Measurements from ENCODE around the gene RASD1.

Gene RASD1, protein sequence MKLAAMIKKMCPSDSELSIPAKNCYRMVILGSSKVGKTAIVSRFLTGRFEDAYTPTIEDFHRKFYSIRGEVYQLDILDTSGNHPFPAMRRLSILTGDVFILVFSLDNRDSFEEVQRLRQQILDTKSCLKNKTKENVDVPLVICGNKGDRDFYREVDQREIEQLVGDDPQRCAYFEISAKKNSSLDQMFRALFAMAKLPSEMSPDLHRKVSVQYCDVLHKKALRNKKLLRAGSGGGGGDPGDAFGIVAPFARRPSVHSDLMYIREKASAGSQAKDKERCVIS

DNA sequence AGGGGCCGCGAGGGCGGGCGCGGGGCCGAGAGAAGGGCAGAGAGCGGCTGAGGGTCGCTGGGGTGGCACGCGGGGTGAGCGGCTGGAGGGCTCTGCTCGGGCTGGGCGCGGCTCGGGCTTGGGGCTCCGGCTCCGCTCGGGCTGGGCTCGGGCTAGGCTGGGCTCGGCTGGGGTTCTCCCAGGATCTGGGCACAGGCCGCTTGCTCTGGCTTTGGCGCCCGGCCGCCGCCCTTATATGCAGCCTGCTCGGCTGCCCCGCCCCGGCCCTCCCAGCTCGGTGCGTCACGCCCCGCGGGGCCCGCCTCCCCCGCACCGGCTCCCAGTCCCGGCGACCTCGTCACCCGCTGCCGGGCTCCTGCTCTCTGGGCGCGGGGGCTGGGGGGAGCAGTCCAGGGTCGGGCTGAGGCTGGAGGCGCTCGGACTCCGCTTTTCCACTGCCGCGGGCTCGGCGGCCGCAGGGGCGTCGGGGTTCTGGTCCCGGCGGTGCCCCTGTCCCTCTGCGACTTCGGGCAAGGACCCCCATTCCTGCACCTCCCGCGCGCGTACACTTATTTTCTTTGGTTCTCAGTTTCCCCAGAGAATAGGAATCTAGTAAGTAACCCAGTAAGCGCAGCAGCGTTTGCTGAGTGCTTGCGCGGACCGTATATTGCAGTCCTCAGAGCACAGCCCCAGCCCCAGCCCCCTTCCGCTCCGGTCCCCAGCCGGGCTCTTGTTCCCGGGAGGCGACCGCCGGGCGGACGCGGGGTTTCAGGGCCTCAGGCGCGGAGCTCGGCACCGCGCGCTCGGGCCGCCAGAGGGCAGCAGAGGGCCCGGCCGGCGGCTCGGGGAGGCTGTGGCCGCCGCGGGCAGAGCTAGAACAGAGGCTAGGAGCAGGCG lies at the start of gene RASD1:
TSS of gene RASD1 (minus strand) at position 207 of the 876 bp plus-strand sequence. CDS start 214 bp downstream, outside the sequence.
- peak; percentile 57 to 79 (median 62) for DNase-seq (ENCODE audit: low read depth in 4 of 4, low spot score in 1 of 4)

DNA sequence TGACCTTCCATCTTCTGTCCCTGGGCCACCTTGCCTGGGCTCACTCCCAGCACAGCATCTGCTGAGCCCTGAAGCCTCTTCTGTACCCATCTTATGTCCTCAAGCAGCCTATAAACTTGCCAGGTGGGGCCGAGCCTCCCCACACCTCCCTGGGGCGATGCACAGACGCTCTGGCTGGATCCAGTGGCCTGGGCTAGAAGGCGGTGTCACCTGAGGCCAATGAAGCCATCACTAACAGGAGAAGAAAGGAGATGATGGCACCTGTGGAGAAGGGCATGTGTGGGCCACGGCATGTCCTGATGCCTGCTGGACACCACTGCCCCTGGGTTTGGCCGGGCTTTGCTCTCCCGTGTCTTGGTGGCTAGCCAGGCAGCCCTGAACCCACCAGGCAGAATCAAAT lies 49.8 kb upstream of the RASD1 start:
- DNase-seq (ENCODE audit: low read depth in 4 of 4, low spot score in 1 of 4): no peak

DNA sequence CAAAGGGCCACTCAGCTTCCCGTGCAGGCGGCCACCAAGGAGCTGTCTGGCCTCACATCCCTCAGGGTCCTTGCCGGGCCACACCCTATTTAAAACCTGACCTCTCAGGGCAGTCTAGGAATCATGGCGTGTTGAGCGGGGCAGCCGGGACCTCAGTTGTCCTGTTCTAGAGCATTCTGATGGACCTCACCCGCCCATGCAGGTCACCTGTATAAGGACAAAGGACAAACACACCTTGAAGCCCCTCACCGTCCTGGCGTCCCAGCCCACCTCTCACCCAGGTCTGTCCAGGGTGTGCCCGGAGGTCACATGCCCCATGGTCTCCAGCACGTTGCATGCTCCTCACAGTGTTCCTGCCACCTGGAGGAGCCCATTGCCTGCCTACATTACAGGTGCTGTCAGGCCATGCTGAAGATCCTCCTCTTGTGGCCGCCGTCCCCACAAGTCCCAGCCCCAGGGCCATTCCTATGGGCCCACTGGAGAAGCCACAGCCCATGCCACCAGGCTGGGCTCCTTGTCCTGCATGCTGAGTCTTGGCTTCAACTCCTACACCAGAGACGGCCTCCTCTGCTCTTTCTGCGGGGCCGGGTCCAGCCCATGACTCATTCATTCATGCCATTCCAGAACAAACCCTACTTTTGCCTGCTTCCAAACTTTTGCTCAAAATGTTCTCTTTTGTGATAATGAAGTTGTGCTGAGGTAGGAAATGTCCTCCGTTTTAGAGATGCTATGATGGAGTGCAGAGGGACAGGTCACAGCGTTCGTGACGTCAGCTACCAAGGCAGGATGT lies 49.0 kb upstream of the RASD1 start:
- DNase-seq (ENCODE audit: low read depth in 4 of 4, low spot score in 1 of 4): no peak

DNA sequence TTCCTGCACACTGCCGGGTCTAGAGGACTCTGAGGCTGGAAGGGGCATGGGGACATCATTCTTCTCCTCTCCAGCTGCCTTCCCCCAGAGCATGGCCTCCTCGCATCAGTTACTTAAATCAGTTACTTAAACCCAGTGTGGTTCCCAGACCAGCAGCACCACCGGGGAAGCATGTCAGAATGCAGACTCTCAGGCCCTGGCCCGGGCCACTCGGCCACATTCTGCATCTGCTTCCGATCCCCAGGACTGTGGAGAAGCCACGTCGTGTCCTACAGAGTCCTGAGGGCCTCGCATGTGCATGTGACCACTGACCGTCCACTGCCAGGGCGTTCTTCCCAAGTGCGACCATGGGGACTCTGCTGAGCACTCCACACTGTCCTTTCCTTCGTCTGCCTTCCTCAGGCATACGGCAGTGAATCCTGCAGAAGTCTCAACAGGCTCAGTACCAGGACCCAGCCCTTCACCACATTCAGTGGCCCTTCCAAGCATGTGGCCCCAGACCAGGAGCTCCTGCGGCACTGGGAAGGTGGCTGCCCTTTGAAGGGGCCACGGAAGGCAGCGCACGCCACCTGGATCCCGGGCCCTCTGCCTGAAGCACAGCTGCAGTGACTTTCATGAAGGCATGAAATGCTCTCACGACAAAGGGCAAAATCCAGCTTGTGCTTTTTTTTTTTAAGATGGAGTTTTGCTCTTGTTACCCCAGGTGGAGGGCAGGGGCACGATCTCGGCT lies 46.9 kb upstream of the RASD1 start:
- no peak for DNase-seq (ENCODE audit: low read depth in 4 of 4, low spot score in 1 of 4)

DNA sequence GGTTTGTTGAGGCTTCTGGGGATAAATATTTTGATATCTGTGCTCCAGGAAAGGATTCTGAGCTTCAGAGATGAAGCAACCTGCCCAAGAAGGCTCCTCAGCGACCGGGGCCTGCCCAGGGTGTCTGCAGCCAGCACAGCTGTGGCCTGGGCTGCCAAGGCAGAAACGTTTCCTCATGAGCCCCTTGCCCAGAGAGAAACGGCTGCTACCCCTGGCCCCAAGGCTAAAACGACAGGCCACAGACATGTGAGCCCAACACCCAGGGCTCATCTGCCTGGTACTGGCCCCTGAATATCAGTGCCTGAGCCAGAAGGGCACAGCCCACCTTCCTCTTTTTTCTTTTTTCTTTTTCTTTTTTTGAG lies 45.4 kb upstream of the RASD1 start:
- DNase-seq (ENCODE audit: low read depth in 4 of 4, low spot score in 1 of 4): no peak

DNA sequence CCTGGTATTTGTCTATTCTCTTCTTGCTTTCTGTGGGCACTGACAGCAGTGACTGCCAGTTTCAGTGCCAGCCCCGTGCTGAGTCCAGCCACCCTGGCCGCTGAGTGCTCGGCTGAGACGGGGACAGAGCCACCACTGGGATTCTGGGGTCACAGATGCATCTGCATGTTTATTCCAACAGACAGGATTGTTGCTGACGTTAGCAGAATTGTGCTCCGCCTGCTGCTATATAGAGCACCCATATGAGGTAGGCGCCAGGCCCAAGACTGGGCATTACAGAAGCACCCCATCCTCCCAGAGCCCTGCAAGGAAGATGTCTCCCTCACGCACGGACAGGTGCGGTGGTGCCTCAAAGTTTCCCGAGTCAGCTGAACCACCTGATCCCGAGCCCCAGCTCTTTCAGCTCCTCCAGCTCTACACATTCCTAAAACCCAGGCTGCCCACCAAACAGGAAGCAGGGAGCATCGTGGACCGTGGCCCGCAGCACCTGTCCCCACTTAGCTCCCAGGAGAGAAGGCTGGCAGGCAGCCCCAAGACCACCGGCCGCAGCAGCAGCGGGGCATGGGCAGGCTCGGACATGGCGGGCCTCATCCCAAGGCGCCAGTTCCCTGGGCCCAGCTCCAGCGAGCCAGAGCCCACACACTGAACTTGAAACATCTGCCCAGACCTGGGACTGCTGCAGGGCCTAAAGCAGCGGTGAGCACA lies 44.9 kb upstream of the RASD1 start:
- DNase-seq (ENCODE audit: low read depth in 4 of 4, low spot score in 1 of 4): no peak

DNA sequence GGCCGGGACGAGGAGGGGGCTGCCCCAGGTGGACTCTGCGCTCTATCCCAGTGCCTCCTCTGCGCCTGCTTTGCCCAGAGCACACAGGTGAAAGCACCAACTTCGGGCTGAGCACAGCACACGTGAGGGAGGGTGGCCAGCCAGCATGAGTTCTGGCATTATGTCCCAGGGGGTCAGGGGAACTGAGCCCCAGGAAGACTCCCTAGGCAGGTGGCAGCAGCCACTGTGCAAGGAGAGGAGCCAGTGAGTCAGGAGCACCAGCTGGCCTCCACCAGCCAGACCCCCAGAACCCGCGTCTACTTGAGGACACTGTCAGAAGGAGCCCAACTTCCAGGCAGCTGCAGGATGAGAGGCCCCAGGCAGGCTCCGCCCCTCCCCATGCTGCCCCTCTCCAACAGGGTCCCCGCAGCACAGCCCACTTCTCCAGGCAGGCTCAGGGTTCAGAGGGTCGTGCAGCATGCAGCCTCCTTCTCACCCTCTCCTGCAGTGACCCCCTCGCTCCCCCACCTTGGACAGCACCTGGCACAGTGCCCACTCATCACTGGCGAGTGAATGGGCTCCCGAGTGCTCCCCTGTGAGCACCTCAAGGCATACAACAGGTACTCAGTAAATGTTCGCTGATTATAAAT lies 44.2 kb upstream of the RASD1 start:
- no peak for DNase-seq (ENCODE audit: low read depth in 4 of 4, low spot score in 1 of 4)

DNA sequence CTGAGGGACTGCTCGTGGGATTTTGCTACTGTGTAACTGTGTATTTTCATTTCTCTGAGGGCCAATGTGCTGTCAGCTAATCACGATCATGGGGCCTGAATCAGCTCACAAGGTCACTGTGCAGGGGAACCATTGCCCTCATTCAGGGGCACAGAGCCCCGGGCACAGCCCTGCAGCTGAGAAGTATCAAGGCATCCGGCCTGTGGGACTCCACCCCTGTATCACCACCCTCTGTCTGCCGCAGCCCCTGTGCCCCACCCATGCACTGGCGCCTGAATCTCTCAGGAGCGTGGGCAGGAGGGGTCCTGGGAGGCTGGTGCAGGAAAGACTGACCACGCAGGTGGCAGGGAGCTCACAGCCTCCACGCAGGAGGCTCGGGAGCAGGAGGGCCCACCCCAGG lies 43.4 kb upstream of the RASD1 start:
- no peak for DNase-seq (ENCODE audit: low read depth in 4 of 4, low spot score in 1 of 4)

DNA sequence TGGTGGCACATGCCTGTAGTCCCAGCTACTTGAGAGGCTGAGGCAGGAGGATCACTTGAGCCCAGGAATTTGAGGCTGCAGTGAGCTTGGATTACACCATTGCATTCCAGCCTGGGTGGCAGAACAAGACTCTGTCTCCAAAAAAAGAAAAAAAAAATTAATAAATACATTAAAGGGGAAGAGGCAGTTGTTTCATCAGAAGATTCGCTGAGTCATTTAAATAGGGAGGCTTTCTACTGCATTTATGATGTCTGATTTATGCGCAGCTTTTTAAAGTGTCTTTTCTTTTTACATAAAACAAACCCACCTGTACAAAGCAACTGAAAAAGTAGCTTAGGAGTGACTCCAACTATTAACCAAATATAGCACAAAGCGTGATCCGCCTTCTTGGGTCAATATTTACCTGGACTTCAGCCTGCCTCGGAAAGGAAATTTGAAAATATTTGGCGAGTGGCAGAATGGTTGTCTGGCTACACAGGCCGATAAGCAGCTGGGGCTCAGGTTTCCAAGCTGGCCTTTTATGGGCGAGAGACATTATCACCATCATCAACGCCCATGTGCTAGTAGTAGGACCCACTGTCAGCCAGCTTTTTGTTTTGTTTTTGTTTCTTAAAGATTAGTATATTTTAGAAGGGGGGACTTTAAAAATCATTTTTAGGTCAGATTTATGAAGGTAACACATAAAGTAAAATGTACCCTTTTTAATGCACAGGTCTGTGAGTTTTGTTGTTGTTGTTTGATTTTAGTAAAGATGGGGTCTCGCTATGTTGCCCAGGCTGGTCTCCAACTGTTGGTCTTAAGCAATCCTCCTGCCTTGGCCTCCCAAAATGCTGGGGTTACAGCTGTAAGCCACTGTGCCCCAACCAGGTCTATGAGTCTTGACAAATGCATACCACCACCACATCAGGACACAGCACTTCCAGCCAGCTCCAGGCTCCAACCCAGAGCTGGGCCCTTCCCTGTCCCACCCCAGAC lies 42.5 kb upstream of the RASD1 start:
- DNase-seq (ENCODE audit: low read depth in 4 of 4, low spot score in 1 of 4): no peak

DNA sequence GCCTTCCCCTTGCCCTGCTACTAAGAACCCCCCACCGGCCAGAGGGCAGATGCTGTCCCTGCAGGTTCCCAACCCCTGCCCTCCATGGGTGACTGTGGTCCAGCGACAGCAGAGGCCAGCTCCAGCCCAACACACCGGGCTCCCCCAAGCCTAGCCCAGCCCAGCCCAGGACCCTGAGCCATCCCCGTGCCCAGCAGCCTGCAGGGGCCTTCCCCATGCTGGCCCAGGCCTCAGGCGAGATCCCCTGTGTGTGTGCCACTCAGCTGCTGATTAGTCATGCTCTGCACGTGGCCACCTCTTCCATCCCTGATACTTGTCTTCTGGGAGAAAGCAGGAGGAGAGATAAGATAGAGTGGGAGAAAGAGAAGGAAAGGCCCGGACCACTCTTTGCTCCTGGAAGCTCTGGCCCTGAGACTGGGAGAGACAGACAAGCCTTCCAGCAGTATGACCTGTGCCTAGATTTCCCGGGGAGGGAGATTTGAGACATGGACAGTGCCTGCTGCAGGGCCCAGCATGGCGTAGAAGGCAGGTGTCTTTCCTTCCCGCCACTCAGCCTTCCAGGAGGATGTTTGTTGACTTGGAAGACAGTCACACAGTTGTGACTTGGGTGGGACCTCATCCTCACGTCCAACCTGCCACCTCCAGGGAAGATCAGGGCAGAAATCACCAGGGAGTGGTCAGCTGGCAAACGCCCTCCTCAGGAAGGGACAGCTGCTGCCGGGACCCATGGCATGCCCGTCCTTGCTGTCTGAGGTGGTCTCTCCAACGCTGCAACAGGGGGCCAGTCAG lies 41.3 kb upstream of the RASD1 start:
- DNase-seq (ENCODE audit: low read depth in 4 of 4, low spot score in 1 of 4): no peak

DNA sequence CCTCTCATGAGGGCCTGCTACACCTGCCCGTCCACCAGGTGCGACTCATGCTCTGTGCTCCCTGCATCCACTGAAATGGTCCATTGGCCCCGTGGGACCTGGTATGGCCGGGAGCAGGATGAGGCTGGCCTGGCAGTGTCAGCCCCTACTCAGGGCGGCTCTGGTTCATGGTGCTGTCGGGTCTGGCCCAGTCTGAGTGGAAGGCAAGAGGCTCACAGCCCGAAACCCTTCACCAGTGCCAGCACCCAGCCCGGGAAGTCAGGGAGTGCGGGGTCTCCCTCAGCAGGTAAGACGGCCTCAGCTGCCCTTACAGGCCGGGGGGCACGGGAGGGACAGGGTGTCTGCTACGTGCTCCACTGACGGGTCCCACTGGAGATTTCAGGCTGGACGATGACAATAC lies 40.5 kb upstream of the RASD1 start:
- DNase-seq (ENCODE audit: low read depth in 4 of 4, low spot score in 1 of 4): no peak

DNA sequence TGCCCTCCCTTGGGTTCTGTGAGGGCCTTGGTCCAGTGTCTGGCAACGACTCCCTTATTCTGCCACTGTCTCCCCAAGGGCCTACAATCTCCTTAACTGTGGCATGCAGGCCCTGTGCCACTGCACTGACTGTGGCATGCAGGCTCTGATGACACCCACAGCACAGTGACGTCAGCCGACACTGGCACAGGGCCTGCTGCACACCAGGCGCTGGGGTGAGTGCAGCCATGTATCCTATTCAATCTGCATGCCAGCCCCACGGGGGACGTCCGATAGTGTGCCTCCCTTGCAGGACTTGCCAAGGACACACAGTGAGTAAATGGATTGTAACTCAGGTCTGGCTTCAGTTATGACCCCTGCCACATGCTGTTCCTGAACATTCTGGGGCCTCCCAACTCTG lies 39.8 kb upstream of the RASD1 start:
- no peak for DNase-seq (ENCODE audit: low read depth in 4 of 4, low spot score in 1 of 4)

DNA sequence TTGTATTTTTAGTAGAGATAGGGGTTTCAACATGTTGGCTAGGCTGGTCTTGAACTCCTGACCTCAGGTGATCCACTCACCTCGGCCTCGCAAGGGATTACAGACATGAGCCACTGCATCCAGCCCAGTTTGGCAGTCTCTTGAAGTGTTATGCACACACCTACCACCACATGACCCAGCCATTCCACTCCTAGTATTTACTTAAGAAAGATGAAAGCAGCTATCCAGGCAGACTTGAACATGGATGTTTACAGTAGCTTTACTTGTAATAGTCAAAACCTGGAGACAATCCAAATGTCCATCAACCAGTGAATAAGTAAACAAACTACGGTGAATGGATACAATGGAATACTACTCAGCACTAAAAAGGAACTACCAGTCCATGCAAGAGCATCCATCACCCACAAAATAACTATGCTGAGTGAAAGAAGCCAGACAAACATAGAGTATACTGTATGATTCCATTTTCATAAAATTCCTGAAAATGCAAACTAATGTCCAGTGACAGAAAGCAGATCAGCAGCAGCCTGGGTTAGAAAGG lies 37.8 kb upstream of the RASD1 start:
- no peak for DNase-seq (ENCODE audit: low read depth in 4 of 4, low spot score in 1 of 4)

DNA sequence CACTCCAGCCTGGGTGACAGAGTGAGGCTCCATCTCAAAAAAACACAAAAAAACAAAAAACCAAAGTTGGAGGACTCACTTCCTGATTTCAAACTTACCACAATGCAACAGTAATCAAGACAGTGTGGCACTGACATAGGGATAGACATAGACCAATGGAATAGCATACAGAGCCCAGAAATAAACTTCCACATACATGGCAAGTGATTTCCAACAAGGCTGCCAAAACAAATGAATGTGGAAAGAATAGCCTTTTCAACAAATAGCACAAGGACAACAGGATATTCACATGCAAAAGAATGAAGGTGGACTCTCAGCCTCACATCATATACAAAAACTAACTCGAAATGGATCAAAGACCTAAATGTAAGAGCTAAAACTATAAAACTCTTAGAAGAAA lies 36.8 kb upstream of the RASD1 start:
- DNase-seq (ENCODE audit: low read depth in 4 of 4, low spot score in 1 of 4): no peak

DNA sequence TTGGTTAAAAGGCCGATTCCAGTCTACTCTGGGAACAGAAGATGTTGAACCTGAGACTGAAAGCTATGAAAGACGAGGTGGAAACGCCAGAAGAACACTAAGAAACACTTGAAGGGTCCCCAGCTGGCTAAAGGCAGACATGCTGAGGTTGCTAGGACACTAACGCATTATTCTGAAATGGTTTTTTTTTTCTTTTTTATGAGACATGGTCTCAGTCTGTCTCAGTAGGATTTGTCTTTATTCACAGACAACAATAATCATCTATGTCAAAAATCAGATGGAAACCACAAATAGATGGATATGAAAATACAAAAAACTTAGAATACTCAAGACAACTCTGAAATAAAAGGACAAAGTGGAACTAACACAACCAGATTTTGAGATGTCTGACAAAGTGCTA lies 35.0 kb upstream of the RASD1 start:
- no peak for DNase-seq (ENCODE audit: low read depth in 4 of 4, low spot score in 1 of 4)

DNA sequence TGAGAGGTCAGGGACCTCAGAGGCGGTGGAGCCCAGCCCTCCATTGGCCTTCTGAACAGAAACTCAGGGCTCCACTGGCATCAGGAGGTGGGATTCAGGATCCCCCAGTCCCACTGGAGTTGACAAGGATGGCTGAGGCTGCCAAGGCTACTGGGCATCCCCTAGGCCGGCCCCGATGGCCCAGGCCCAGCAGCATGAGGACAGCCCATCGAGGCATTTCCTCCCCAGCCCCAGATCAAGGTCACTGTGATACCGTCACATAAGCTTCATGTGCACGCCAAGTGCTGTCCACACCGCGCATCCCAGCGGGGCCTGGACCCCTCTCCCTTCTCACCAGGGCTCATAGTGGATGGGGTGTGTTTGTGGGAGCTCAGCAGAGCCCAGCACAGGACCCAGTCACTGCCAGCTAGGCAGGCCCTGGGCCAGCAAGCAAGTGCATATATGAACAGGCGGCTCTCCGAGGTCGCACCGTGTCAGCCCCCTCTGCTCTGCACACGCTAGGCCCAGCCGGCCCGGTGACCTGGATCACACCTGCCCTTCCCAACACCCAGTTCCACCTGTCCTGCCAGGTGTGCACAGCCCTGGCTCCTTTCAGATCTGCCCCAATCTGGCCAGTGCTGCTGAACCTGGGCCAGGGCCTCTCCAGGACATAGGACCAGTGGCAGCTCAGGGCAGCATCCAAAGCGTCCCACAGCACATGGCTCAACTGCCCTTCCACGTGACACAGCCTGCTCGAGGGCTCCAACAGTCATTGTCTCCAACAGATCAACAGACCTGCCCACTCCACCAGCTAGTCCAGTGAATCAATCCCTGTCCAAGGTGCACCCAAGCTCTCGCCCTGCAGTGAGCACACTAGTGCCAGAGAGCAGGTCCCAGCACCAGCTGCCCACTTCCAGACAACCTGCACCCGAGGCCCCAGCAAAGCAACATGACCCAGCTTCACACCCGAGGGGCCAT lies 32.8 kb upstream of the RASD1 start:
- no peak for DNase-seq (ENCODE audit: low read depth in 4 of 4, low spot score in 1 of 4)
